ENCODE results near the gene LIN7B. TPM values are rescaled to one million over a fixed set of nuclear protein-coding genes. Genes with fewer than 3 reads are reported as not detected.

Gene LIN7B
- total and polyA plus RNA-seq, 2 of the 8 experiments (the other 6 are each of a cell fraction or from before 2014, with no cell fraction given): 4.1 to 4.2 TPM

DNA sequence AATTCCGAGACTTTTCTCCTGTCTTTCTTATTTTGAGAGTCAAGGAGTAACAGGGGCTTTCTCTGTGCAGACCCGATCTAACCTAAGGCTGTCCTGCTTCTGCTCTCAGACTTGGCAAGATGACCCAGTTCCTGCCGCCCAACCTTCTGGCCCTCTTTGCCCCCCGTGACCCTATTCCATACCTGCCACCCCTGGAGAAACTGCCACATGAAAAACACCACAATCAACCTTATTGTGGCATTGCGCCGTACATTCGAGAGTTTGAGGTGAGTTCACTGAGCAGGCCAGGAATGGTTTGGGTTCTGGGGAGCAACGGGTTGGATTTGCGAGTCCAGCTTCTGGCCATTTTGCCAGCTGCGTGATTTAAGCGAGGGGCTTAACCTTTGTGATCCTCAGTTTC lies 27.9 kb upstream of the LIN7B start:
- no peak overlapping the region for H2BK12ac ChIP-seq (ENCODE audit: low read depth, low read length)
- H3K4me1 ChIP-seq (replicated peaks in 1 of 4; ENCODE audit: control insufficient read depth in 3 of 4, insufficient read depth in 4 of 4, low read length in 3 of 4): peaks cover 4 to 6% (median 5%) of the 10 kb centered on the region in 4 experiments
- no peak overlapping the region for H2BK20ac ChIP-seq (ENCODE audit: low read length)
- POLR2A ChIA-PET (ENCODE audit: partially characterized antibody): interaction anchor here (0.9 to 2.9 kb wide), 9 partner anchors 9 to 63 kb away, joined by 3 to 21 read pairs (median 7); no protein-coding TSS in a partner anchor
- no peak overlapping the region for H2BK5ac ChIP-seq (ENCODE audit: low read depth, low read length)
- H4K91ac ChIP-seq (replicated peaks; ENCODE audit: insufficient read length, low read length): no peak overlapping the region
- no peaks in the 10 kb centered on the region for H3K9me3 ChIP-seq (ENCODE audit: insufficient read depth in 2 of 2, low read depth in 1 of 2, low read length in 1 of 2)
- no peak overlapping the region for H3K4ac ChIP-seq (replicated peaks; ENCODE audit: insufficient read length, low read depth, low read length)
- FAIRE-seq (no peak), DNase-seq (ENCODE audit: low read depth in 1 of 2, low spot score in 2 of 2) (no peak)
- H3K9ac ChIP-seq (replicated peaks in 1 of 4; ENCODE audit: extremely low read depth in 1 of 4, low read depth in 3 of 4, low read length in 3 of 4): peak overlapping the region; percentile 73 to 98 (median 96)
- peaks cover 16 to 45% (median 23%) of the 10 kb centered on the region in 4 experiments for H3K36me3 ChIP-seq (ENCODE audit: control insufficient read depth in 2 of 4, insufficient read depth in 4 of 4, low read length in 3 of 4)
- H2BK120ac ChIP-seq (replicated peaks; ENCODE audit: low read depth, low read length): no peak overlapping the region
- CTCF ChIA-PET (ENCODE audit: partially characterized antibody): interaction anchor here (0.9 to 2.7 kb wide), 5 partner anchors 11 to 22 kb away, joined by 3 to 12 read pairs (median 3); no protein-coding TSS in a partner anchor
- peak overlapping the region; percentile 94; the same call in 1 of the 2 replicates for H3K27ac ChIP-seq (ENCODE audit: low read depth, low read length)
- no peak overlapping the region for H3K18ac ChIP-seq (ENCODE audit: extremely low read depth, low read length)
- H3K4me3 ChIP-seq (ENCODE audit: extremely low read depth in 1 of 4, insufficient read depth in 2 of 4, low read depth in 3 of 4, low read length in 4 of 4): peak overlapping the region; percentile 84 to 97 (median 90)
- peaks cover 34 to 50% of the 10 kb centered on the region in 2 experiments for H3K79me2 ChIP-seq (ENCODE audit: control insufficient read depth in 1 of 2, insufficient read depth in 2 of 2, low read length in 2 of 2)
- no peak overlapping the region for H4K8ac ChIP-seq (ENCODE audit: extremely low read depth, insufficient read depth, low read length)
- no peak overlapping the region for H2AK5ac ChIP-seq (ENCODE audit: low read depth, low read length)
- peaks cover 0 to 3% (median 0%) of the 10 kb centered on the region in 4 experiments; a peak in 1 of 7 replicates for H3K27me3 ChIP-seq (replicated peaks in 1 of 4; ENCODE audit: control insufficient read depth in 3 of 4, extremely low read depth in 1 of 4, insufficient read depth in 3 of 4, low read length in 3 of 4)
- peak overlapping the region; percentile 82 to 88 for H3K4me2 ChIP-seq (ENCODE audit: insufficient read depth in 1 of 2, low read depth in 2 of 2, low read length in 2 of 2)
- H3K79me1 ChIP-seq (ENCODE audit: low read depth, low read length): peaks cover 12% of the 10 kb centered on the region
- H4K5ac ChIP-seq (ENCODE audit: insufficient read length, low read depth, low read length): no peak overlapping the region
- WGBS, 2 experiments (ENCODE audit: extremely low coverage in 1 of 2, insufficient coverage in 1 of 2, insufficient read length in 1 of 2, insufficient replicate concordance in 2 of 2, low coverage in 1 of 2, low lambda C conversion rate in 2 of 2, missing lambda C conversion rate in 1 of 2): 83% methylated on average over 11 of the region's 11 CpGs; no CpG with 5 or more reads in 1 of the 2 experiments
- no peak overlapping the region for H3K23ac ChIP-seq (ENCODE audit: insufficient read length)
- H3K14ac ChIP-seq (ENCODE audit: insufficient read length): no peak overlapping the region
- H3K56ac ChIP-seq (replicated peaks; ENCODE audit: insufficient read length, low read depth, low read length): no peak overlapping the region
- peaks cover 25 to 28% of the 10 kb centered on the region in 2 experiments for H4K20me1 ChIP-seq (replicated peaks in 1 of 2; ENCODE audit: control insufficient read depth in 1 of 2, insufficient read depth in 2 of 2, low read length in 2 of 2)
- peaks cover 14% of the 10 kb centered on the region; the same call in 1 of the 2 replicates for H3K23me2 ChIP-seq (ENCODE audit: low read depth, low read length)
- no peak overlapping the region for H2BK15ac ChIP-seq (ENCODE audit: low read length)
- H2AFZ ChIP-seq (ENCODE audit: low read length): no peak overlapping the region
- TF ChIP-seq E2F6 (IDR thresholded peaks at IDR 0.05) (no peak), RNF2 (IDR thresholded peaks at IDR 0.05; ENCODE audit: borderline replicate concordance, low read depth, low read length, missing control alignments, poor library complexity, severe bottlenecking) (no peak), SP2 (IDR thresholded peaks at IDR 0.05; ENCODE audit: low read length) (no peak), RBBP5 (IDR thresholded peaks at IDR 0.05; ENCODE audit: borderline replicate concordance, low read depth, low read length) (no peak), ZNF274 (IDR thresholded peaks at IDR 0.05; ENCODE audit: borderline replicate concordance, extremely low read depth, low read length) (no peak), HDAC2 (IDR thresholded peaks at IDR 0.05; ENCODE audit: borderline replicate concordance in 1 of 2, low read depth in 2 of 2, low read length in 2 of 2) (no peak)
